IMR-90 (cell line): ENCODE data around the gene GGA2. TPM values are rescaled to one million over a fixed set of nuclear protein-coding genes. Genes with fewer than 3 reads are reported as not detected.
"Not testable (repeated sequence)": the region's sequence is repeated elsewhere in the genome, so short reads cannot be mapped to it uniquely, and the experiment has no call there.

ENCODE experiments used
- ATAC-seq: fragments of 200-7000 bp; cut with Tn5 transposase; 2 replicates; pipeline ENCODE4 v1.9.1; 2020; ENCODE audit warnings: low read depth, mild to moderate bottlenecking, moderate library complexity
- BruUV-seq: library from RNA; stranded (reverse); fragments of 400-500 nt; replicated peaks from 2 replicates; lab custom pipeline; 2021; lab: Mats Ljungman, UMichigan
- CTCF ChIA-PET: fragments of 300-600 bp; formaldehyde crosslinking; extraction: SDS; loops from one replicate; lab custom pipeline; 2021; ENCODE audit warnings: antibody characterized with exemption; lab: Yijun Ruan, JAX
- POLR2A ChIA-PET: fragments of 300-600 bp; sonication (Branson Sonifier 250); formaldehyde crosslinking; loops from one replicate; lab custom pipeline; 2022; ENCODE audit warnings: antibody characterized with exemption; ENCODE audit not compliant: unreplicated experiment; lab: Charles Lee
- DNase-seq: peaks from one replicate; pipeline ENCODE4 v3.0.0; 2013
- H2AFZ ChIP-seq: replicated peaks from 2 replicates; pipeline ENCODE3; 2013; ENCODE audit warnings: low read length, mild to moderate bottlenecking; ENCODE audit not compliant: poor library complexity
- H2AK5ac ChIP-seq: 2 replicates; pipeline ENCODE4 v1.6.1; 2013; ENCODE audit warnings: low read depth, low read length, inconsistent platforms
- H2AK9ac ChIP-seq: replicated peaks from 2 replicates; pipeline ENCODE3; 2013; ENCODE audit warnings: mild to moderate bottlenecking, low read depth, low read length, moderate library complexity; ENCODE audit not compliant: poor library complexity
- H2BK120ac ChIP-seq: 2 replicates; pipeline ENCODE4 v1.6.1; 2013; ENCODE audit warnings: low read depth, low read length, inconsistent platforms
- H2BK15ac ChIP-seq: 3 replicates; pipeline ENCODE4 v1.6.1; 2013; ENCODE audit warnings: low read depth, low read length, inconsistent platforms
- H2BK20ac ChIP-seq: 2 replicates; pipeline ENCODE4 v1.6.1; 2013; ENCODE audit warnings: low read depth, mild to moderate bottlenecking, inconsistent platforms, low read length, moderate library complexity
- H2BK5ac ChIP-seq: 2 replicates; pipeline ENCODE4 v1.6.1; 2013; ENCODE audit warnings: mild to moderate bottlenecking, low read depth, low read length, inconsistent platforms; ENCODE audit not compliant: poor library complexity, severe bottlenecking
- H3K14ac ChIP-seq: replicated peaks from 2 replicates; pipeline ENCODE4 v1.6.1; 2013; ENCODE audit warnings: low read depth, low read length, inconsistent platforms
- H3K18ac ChIP-seq: 2 replicates; pipeline ENCODE4 v1.6.1; 2013; ENCODE audit warnings: low read depth, low read length, control low read depth
- H3K23ac ChIP-seq: 2 replicates; pipeline ENCODE4 v1.6.1; 2013; ENCODE audit warnings: low read depth, low read length, inconsistent platforms
- H3K27ac ChIP-seq: 2 replicates; pipeline ENCODE4 v1.5.1; 2013; ENCODE audit warnings: mild to moderate bottlenecking, control low read depth, low read length; ENCODE audit not compliant: insufficient read depth
- H3K27me3 ChIP-seq: 2 replicates; pipeline ENCODE4 v1.6.1; 2013; ENCODE audit warnings: low read length; ENCODE audit not compliant: control insufficient read depth, insufficient read depth
- H3K36me3 ChIP-seq: 2 replicates; pipeline ENCODE4 v1.6.1; 2013; ENCODE audit warnings: low read length, mixed read lengths; ENCODE audit not compliant: control insufficient read depth, insufficient read depth
- H3K4ac ChIP-seq: 2 replicates; pipeline ENCODE4 v1.6.1; 2013; ENCODE audit warnings: low read depth, low read length, inconsistent platforms
- H3K4me1 ChIP-seq: 2 replicates; pipeline ENCODE4 v1.6.1; 2013; ENCODE audit warnings: low read length, mixed read lengths; ENCODE audit not compliant: control insufficient read depth, insufficient read depth
- H3K4me2 ChIP-seq: 2 replicates; pipeline ENCODE4 v1.6.1; 2013; ENCODE audit warnings: low read depth, mild to moderate bottlenecking, control low read depth, low read length, moderate library complexity
- H3K4me3 ChIP-seq: 2 replicates; pipeline ENCODE4 v1.5.1; 2013; ENCODE audit warnings: low read depth, mild to moderate bottlenecking, control low read depth, low read length, moderate library complexity; ENCODE audit not compliant: insufficient read depth
- H3K56ac ChIP-seq: 2 replicates; pipeline ENCODE4 v1.6.1; 2013; ENCODE audit warnings: low read length, inconsistent platforms; ENCODE audit not compliant: insufficient read depth; ENCODE audit errors: extremely low read depth
- H3K79me1 ChIP-seq, 2 experiments: 2 replicates each; pipeline ENCODE4 v1.6.1; 2013; ENCODE audit warnings: low read length in 2 of 2, inconsistent platforms in 1 of 2, low read depth in 1 of 2
- H3K9ac ChIP-seq: 2 replicates; pipeline ENCODE4 v1.6.1; 2013; ENCODE audit warnings: low read depth, low read length, control low read depth
- H3K9me1 ChIP-seq: 2 replicates; pipeline ENCODE4 v1.6.1; 2013; ENCODE audit warnings: low read length, inconsistent platforms; ENCODE audit not compliant: insufficient read depth
- H3K9me3 ChIP-seq: 2 replicates; pipeline ENCODE4 v1.6.1; 2013; ENCODE audit warnings: low read length; ENCODE audit not compliant: control insufficient read depth, insufficient read depth
- H4K20me1 ChIP-seq: 2 replicates; pipeline ENCODE4 v1.6.1; 2013; ENCODE audit warnings: low read length, inconsistent platforms; ENCODE audit not compliant: insufficient read depth
- H4K5ac ChIP-seq: 2 replicates; pipeline ENCODE4 v1.6.1; 2013; ENCODE audit warnings: mild to moderate bottlenecking, low read depth, low read length, control low read depth
- H4K8ac ChIP-seq, 2 experiments: 2 replicates each; pipeline ENCODE4 v1.6.1; 2013; ENCODE audit warnings: low read depth in 2 of 2, low read length in 2 of 2, control low read depth in 1 of 2, inconsistent platforms in 1 of 2
- H4K91ac ChIP-seq: 2 replicates; pipeline ENCODE4 v1.6.1; 2013; ENCODE audit warnings: low read depth, low read length, inconsistent platforms; ENCODE audit not compliant: insufficient read depth
- WGBS, 2 experiments: methylation state at CpG; one replicate each; pipeline versions ENCODE4 v1.1.5 to v1.1.7; 2013; ENCODE audit warnings: missing lambda C conversion rate in 2 of 2; ENCODE audit not compliant: insufficient read length in 1 of 2; ENCODE audit errors: extremely low coverage in 2 of 2; 5-methylcytosine and 5-hydroxymethylcytosine counted together
- dilution Hi-C: fragments of 300-500 bp; cut with HindIII; formaldehyde crosslinking; loops from one replicate; pipeline ENCODE4 v1.14.3; 2018; ENCODE audit warnings: low sequenced_read_pairs; ENCODE audit not compliant: unreplicated experiment
- in situ Hi-C: fragments of 300-500 bp; cut with MboI; formaldehyde crosslinking; loops from 3 replicates; pipeline ENCODE4 v1.14.3; 2019; ENCODE audit warnings: low sequenced_read_pairs, inconsistent platforms, mixed read lengths
- intact Hi-C: fragments of 100-400 bp; cut with micrococcal nuclease; formaldehyde crosslinking; loops from 2 replicates; pipeline ENCODE4 v1.10.0; 2022
- polyA plus RNA-seq, 3 experiments: library from polyadenylated mRNA; depleted of rRNA; stranded (reverse); fragments of >200 nt; gene quantifications; 2 replicates each; pipeline ENCODE4 v1.2.3, GENCODE V29; 2012; ENCODE audit warnings: low replicate concordance in 1 of 3
- total RNA-seq: library from RNA; depleted of rRNA; stranded (reverse); fragments of >200 nt; gene quantifications from 2 replicates; pipeline ENCODE4 v1.2.3, GENCODE V29; 2012

GGA2 gene
- total and polyA plus RNA-seq, 2 of the 4 experiments (the other 2 are of a cell fraction) = 16.5 to 30.1 TPM

DNA sequence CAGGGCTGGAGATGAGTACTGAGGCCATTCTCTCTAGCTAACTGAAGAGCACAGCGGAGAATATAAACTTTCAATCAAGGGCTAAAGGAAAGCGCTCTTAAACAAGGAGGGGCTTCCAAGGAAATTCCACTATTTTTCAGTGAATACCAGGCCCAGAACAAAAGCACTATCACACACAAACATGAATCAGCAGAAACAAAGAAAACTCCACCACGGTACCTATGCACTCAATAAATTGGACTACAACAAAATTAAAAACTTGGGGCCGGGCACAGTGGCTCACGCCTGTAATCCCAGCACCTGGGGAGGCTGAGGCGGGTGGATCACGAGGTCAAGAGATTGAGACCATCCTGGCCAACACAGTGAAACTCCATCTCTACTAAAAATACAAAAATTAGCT lies 72.8 kb downstream of the GGA2 start:
- BruUV-seq, H4K8ac ChIP-seq, H2BK5ac ChIP-seq, CTCF ChIA-PET, intact Hi-C loops, H3K9ac ChIP-seq, H3K4me3 ChIP-seq, H3K18ac ChIP-seq, H3K9me3 ChIP-seq, H4K20me1 ChIP-seq, H4K5ac ChIP-seq, H2AK9ac ChIP-seq, H4K91ac ChIP-seq, H3K56ac ChIP-seq, H3K9me1 ChIP-seq, POLR2A ChIA-PET, H3K4me2 ChIP-seq, H3K4me1 ChIP-seq, ATAC-seq, dilution Hi-C loops, H2AFZ ChIP-seq, H2BK15ac ChIP-seq, H3K27me3 ChIP-seq, H3K4ac ChIP-seq, H2BK120ac ChIP-seq, H3K23ac ChIP-seq, H3K14ac ChIP-seq, H3K27ac ChIP-seq, H2AK5ac ChIP-seq, DNase-seq, H2BK20ac ChIP-seq: not testable (repeated sequence)
- Histone ChIP-seq H3K36me3 (peaks cover 32% of the 10 kb centered on the region), H3K79me1 (peaks cover 0 to 10% of the 10 kb centered on the region in 2 experiments; a peak in 1 of 4 replicates)
- no CpG with 5 or more reads among the region's 7 CpGs for WGBS, 2 experiments
- in situ Hi-C loops = loop anchor here (10.0 kb wide), 2 partner anchors 253 to 543 kb away; partner anchors contain the start of gene SCNN1G
